IMR-90 (cell line): ENCODE data around the gene NCOA7. TPM values are rescaled to one million over a fixed set of nuclear protein-coding genes. Genes with fewer than 3 reads are reported as not detected.

ENCODE experiments used
- ATAC-seq: fragments of 200-7000 bp; cut with Tn5 transposase; 2 replicates; pipeline ENCODE4 v1.9.1; 2020; ENCODE audit warnings: low read depth, mild to moderate bottlenecking, moderate library complexity
- BruUV-seq: library from RNA; stranded (reverse); fragments of 400-500 nt; replicated peaks from 2 replicates; lab custom pipeline; 2021; lab: Mats Ljungman, UMichigan
- CTCF ChIA-PET: fragments of 300-600 bp; formaldehyde crosslinking; extraction: SDS; loops from one replicate; lab custom pipeline; 2021; ENCODE audit warnings: antibody characterized with exemption; lab: Yijun Ruan, JAX
- POLR2A ChIA-PET: fragments of 300-600 bp; sonication (Branson Sonifier 250); formaldehyde crosslinking; loops from one replicate; lab custom pipeline; 2022; ENCODE audit warnings: antibody characterized with exemption; ENCODE audit not compliant: unreplicated experiment; lab: Charles Lee
- DNase-seq: peaks from one replicate; pipeline ENCODE4 v3.0.0; 2013
- H2AFZ ChIP-seq: replicated peaks from 2 replicates; pipeline ENCODE3; 2013; ENCODE audit warnings: low read length, mild to moderate bottlenecking; ENCODE audit not compliant: poor library complexity
- H2AK5ac ChIP-seq: 2 replicates; pipeline ENCODE4 v1.6.1; 2013; ENCODE audit warnings: low read depth, low read length, inconsistent platforms
- H2AK9ac ChIP-seq: replicated peaks from 2 replicates; pipeline ENCODE3; 2013; ENCODE audit warnings: mild to moderate bottlenecking, low read depth, low read length, moderate library complexity; ENCODE audit not compliant: poor library complexity
- H2BK120ac ChIP-seq: 2 replicates; pipeline ENCODE4 v1.6.1; 2013; ENCODE audit warnings: low read depth, low read length, inconsistent platforms
- H2BK15ac ChIP-seq: 3 replicates; pipeline ENCODE4 v1.6.1; 2013; ENCODE audit warnings: low read depth, low read length, inconsistent platforms
- H2BK20ac ChIP-seq: 2 replicates; pipeline ENCODE4 v1.6.1; 2013; ENCODE audit warnings: low read depth, mild to moderate bottlenecking, inconsistent platforms, low read length, moderate library complexity
- H2BK5ac ChIP-seq: 2 replicates; pipeline ENCODE4 v1.6.1; 2013; ENCODE audit warnings: mild to moderate bottlenecking, low read depth, low read length, inconsistent platforms; ENCODE audit not compliant: poor library complexity, severe bottlenecking
- H3K14ac ChIP-seq: replicated peaks from 2 replicates; pipeline ENCODE4 v1.6.1; 2013; ENCODE audit warnings: low read depth, low read length, inconsistent platforms
- H3K18ac ChIP-seq: 2 replicates; pipeline ENCODE4 v1.6.1; 2013; ENCODE audit warnings: low read depth, low read length, control low read depth
- H3K23ac ChIP-seq: 2 replicates; pipeline ENCODE4 v1.6.1; 2013; ENCODE audit warnings: low read depth, low read length, inconsistent platforms
- H3K27ac ChIP-seq: 2 replicates; pipeline ENCODE4 v1.5.1; 2013; ENCODE audit warnings: mild to moderate bottlenecking, control low read depth, low read length; ENCODE audit not compliant: insufficient read depth
- H3K27me3 ChIP-seq: 2 replicates; pipeline ENCODE4 v1.6.1; 2013; ENCODE audit warnings: low read length; ENCODE audit not compliant: control insufficient read depth, insufficient read depth
- H3K36me3 ChIP-seq: 2 replicates; pipeline ENCODE4 v1.6.1; 2013; ENCODE audit warnings: low read length, mixed read lengths; ENCODE audit not compliant: control insufficient read depth, insufficient read depth
- H3K4ac ChIP-seq: 2 replicates; pipeline ENCODE4 v1.6.1; 2013; ENCODE audit warnings: low read depth, low read length, inconsistent platforms
- H3K4me1 ChIP-seq: 2 replicates; pipeline ENCODE4 v1.6.1; 2013; ENCODE audit warnings: low read length, mixed read lengths; ENCODE audit not compliant: control insufficient read depth, insufficient read depth
- H3K4me2 ChIP-seq: 2 replicates; pipeline ENCODE4 v1.6.1; 2013; ENCODE audit warnings: low read depth, mild to moderate bottlenecking, control low read depth, low read length, moderate library complexity
- H3K4me3 ChIP-seq: 2 replicates; pipeline ENCODE4 v1.5.1; 2013; ENCODE audit warnings: low read depth, mild to moderate bottlenecking, control low read depth, low read length, moderate library complexity; ENCODE audit not compliant: insufficient read depth
- H3K56ac ChIP-seq: 2 replicates; pipeline ENCODE4 v1.6.1; 2013; ENCODE audit warnings: low read length, inconsistent platforms; ENCODE audit not compliant: insufficient read depth; ENCODE audit errors: extremely low read depth
- H3K79me1 ChIP-seq, 2 experiments: 2 replicates each; pipeline ENCODE4 v1.6.1; 2013; ENCODE audit warnings: low read length in 2 of 2, inconsistent platforms in 1 of 2, low read depth in 1 of 2
- H3K9ac ChIP-seq: 2 replicates; pipeline ENCODE4 v1.6.1; 2013; ENCODE audit warnings: low read depth, low read length, control low read depth
- H3K9me1 ChIP-seq: 2 replicates; pipeline ENCODE4 v1.6.1; 2013; ENCODE audit warnings: low read length, inconsistent platforms; ENCODE audit not compliant: insufficient read depth
- H3K9me3 ChIP-seq: 2 replicates; pipeline ENCODE4 v1.6.1; 2013; ENCODE audit warnings: low read length; ENCODE audit not compliant: control insufficient read depth, insufficient read depth
- H4K20me1 ChIP-seq: 2 replicates; pipeline ENCODE4 v1.6.1; 2013; ENCODE audit warnings: low read length, inconsistent platforms; ENCODE audit not compliant: insufficient read depth
- H4K5ac ChIP-seq: 2 replicates; pipeline ENCODE4 v1.6.1; 2013; ENCODE audit warnings: mild to moderate bottlenecking, low read depth, low read length, control low read depth
- H4K8ac ChIP-seq, 2 experiments: 2 replicates each; pipeline ENCODE4 v1.6.1; 2013; ENCODE audit warnings: low read depth in 2 of 2, low read length in 2 of 2, control low read depth in 1 of 2, inconsistent platforms in 1 of 2
- H4K91ac ChIP-seq: 2 replicates; pipeline ENCODE4 v1.6.1; 2013; ENCODE audit warnings: low read depth, low read length, inconsistent platforms; ENCODE audit not compliant: insufficient read depth
- CHD1 ChIP-seq: IDR thresholded peaks from 2 replicates; pipeline ENCODE4 v1.6.1; 2012; ENCODE audit warnings: low read depth, low read length, improper control_type of control experiment
- WGBS, 2 experiments: methylation state at CpG; one replicate each; pipeline versions ENCODE4 v1.1.5 to v1.1.7; 2013; ENCODE audit warnings: missing lambda C conversion rate in 2 of 2; ENCODE audit not compliant: insufficient read length in 1 of 2; ENCODE audit errors: extremely low coverage in 2 of 2; 5-methylcytosine and 5-hydroxymethylcytosine counted together
- dilution Hi-C: fragments of 300-500 bp; cut with HindIII; formaldehyde crosslinking; loops from one replicate; pipeline ENCODE4 v1.14.3; 2018; ENCODE audit warnings: low sequenced_read_pairs; ENCODE audit not compliant: unreplicated experiment
- in situ Hi-C: fragments of 300-500 bp; cut with MboI; formaldehyde crosslinking; loops from 3 replicates; pipeline ENCODE4 v1.14.3; 2019; ENCODE audit warnings: low sequenced_read_pairs, inconsistent platforms, mixed read lengths
- intact Hi-C: fragments of 100-400 bp; cut with micrococcal nuclease; formaldehyde crosslinking; loops from 2 replicates; pipeline ENCODE4 v1.10.0; 2022
- polyA plus RNA-seq, 3 experiments: library from polyadenylated mRNA; depleted of rRNA; stranded (reverse); fragments of >200 nt; gene quantifications; 2 replicates each; pipeline ENCODE4 v1.2.3, GENCODE V29; 2012; ENCODE audit warnings: low replicate concordance in 1 of 3
- total RNA-seq: library from RNA; depleted of rRNA; stranded (reverse); fragments of >200 nt; gene quantifications from 2 replicates; pipeline ENCODE4 v1.2.3, GENCODE V29; 2012

The NCOA7 gene
- total and polyA plus RNA-seq, 2 of the 4 experiments (the other 2 are of a cell fraction) = 12.6 to 12.9 TPM

DNA sequence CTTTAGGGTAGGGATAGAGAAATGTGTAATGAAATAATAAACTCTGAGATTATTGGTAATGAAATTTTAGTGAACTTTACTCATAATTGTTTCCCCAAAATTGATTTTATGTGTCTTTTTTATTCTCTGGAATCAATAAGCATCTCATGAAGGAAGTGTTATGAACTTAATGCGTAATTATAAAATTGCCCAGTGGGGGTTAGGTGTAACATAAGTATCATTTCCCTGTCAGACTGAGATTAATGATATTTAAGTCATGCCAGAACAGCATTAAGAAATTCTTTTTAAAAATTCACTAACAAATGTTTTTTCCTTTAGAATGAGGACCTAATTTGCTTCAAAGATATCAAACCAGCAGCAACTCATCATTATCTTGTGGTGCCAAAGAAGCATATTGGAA lies 175.8 kb downstream of the NCOA7 start:
- Histone ChIP-seq H3K9ac (no peak overlapping the region), H4K8ac (no peak overlapping the region), H2BK5ac (no peak overlapping the region), H2AK9ac (no peak overlapping the region), H3K56ac (no peak overlapping the region), H2BK15ac (no peak overlapping the region), H3K36me3 (peaks cover 2% of the 10 kb centered on the region; the same call in 1 of the 2 replicates), H3K14ac (no peak overlapping the region), H2BK120ac (no peak overlapping the region), H3K18ac (no peak overlapping the region), H3K4ac (no peak overlapping the region), H2AFZ (no peak overlapping the region), H3K4me2 (no peak overlapping the region), H3K4me1 (no peaks in the 10 kb centered on the region), H2BK20ac (no peak overlapping the region), H3K4me3 (no peak overlapping the region), H4K5ac (no peak overlapping the region), H4K20me1 (no peaks in the 10 kb centered on the region), H3K79me1 (peaks cover 4 to 5% of the 10 kb centered on the region in 2 experiments; a peak in 3 of 4 replicates), H3K23ac (no peak overlapping the region), H3K9me3 (no peaks in the 10 kb centered on the region), H3K9me1 (no peaks in the 10 kb centered on the region), H3K27ac (no peak overlapping the region), H3K27me3 (no peaks in the 10 kb centered on the region), H4K91ac (no peak overlapping the region), H2AK5ac (no peak overlapping the region)
- no peak for ATAC-seq
- ChIA-PET POLR2A (no interaction called here), CTCF (no interaction called here)
- BruUV-seq = no TSS peak
- dilution Hi-C loops (no loop called here), in situ Hi-C loops (loop anchor here (5.0 kb wide), 1 partner anchor 109 kb away; no protein-coding TSS in a partner anchor), intact Hi-C loops (loop anchor here (10.0 kb wide), 1 partner anchor 402 kb away; no protein-coding TSS in a partner anchor)
- no peak for DNase-seq
- WGBS, 2 experiments = no CpG with 5 or more reads among the region's 1 CpG
- no peak for TF ChIP-seq CHD1
